HG03469 (cell line): ENCODE results near the gene IL27RA.

Experiments
- ATAC-seq: cut with Tn5 transposase; IDR thresholded peaks from one replicate; pipeline ENCODE4 v1.9.1; 2021; ENCODE audit warnings: mild to moderate bottlenecking, moderate library complexity, moderate number of reproducible peaks; ENCODE audit not compliant: unreplicated experiment

Gene IL27RA

DNA sequence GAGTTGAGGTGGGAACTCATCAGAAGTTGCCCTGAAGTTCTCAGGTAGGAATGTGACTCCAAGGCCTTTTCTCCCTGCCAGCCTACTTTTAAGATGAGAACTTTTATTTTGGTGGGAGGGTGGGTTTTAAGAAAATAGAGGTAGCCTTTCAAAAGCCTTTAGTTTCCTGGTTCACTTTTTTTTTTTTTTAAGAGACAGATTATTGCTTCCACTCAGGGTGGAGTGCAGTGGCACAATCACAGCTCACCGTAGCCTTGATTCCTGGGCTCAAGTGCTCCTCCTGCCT lies 51.1 kb downstream of the IL27RA start:
- ATAC-seq, result no peak

DNA sequence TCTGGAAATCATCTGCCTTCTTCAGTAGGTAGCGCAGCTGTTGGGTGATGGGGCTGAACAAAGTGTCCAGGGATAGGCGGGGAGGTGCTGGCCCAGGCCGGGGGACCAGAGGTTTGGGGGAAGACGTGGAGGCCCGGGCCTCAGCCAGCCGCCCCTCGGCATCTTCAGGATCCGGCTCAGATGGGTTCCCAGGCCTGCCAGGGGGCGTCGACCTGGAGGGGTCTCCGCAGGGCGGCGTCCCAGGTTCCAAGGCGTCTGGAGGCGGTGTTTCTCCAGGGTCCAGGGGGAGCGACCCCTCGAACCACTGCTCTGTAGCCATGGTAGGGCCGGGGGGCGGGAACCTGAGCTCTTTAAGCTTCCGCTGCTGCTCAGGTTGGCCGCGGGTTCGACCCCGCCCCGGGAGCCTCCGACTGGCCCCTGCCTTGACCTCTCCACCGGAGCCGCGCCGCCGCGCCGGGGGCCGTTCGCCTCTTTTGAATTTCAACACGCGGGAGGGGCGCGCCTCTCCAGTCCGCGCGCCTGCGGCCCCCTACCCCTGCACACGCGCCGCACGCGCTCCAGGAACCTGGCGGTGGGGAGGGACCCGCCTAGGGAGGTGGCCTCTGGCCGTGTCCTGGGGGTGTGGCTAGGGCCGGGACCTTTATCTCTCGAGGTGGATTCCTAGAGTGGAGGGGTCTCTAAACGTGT lies 53.9 kb downstream of the IL27RA start, which contains the start of gene C19orf67:
TSS of gene C19orf67 (minus strand) at position 475 of the 687 bp plus-strand sequence. CDS start at position 319, 156 bp downstream.
- no peak for ATAC-seq

DNA sequence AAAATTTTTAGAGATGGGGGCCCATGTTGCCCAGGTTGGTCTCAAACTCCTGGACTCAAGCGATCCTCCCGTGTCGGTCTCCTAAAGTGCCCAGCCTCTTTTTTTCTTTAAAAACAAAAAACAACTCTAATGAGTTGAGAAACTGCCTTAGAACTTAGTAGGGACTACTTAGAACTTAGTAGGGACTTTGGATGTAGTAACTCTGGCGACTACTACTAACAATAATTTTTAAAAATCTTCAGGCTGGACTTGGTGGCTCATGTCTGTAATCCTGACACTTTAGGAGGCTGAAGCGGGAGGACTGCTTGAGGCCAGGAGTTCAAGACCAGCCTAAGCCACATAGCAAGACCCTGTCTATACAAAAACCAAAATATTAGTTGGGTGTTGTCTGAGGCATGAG lies 54.5 kb downstream of the IL27RA start:
- no peak for ATAC-seq

DNA sequence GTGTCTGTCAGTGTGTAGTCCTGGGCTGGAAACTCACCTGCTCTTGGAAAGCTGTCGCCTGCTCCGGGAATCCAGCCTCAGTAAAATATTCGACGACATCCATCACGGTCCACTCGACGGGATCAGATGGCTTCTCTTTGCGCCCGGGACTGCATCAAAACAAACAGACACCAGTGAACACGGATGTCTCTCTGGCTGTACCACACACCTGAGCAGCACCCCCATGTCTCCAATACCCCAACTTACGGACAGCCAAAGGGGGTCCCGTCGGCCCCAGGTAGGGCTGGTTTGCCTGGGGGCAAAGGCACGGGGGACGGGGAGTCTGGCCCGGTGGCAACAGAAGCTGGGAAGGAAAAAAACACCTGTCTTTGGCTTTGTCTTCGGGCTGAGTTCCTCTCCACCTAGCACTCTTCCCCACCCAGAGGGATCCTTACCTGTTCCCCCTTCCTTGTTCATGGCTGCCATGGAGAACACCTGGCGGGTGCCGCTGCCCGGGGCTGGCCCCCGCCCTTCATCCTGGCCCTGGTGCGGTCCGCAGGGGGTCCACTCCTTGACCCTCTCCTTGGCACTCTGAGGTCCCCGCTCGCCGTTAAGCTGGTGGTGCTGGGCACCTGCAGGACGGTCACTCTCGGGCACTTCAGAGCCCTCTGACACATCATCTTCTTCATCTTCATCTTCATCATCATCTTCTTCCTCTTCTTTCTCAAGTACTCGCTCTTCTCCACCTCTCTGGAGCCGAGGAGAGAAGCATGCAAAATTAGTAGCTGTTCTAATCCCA lies 57.3 kb downstream of the IL27RA start:
- no peak for ATAC-seq

DNA sequence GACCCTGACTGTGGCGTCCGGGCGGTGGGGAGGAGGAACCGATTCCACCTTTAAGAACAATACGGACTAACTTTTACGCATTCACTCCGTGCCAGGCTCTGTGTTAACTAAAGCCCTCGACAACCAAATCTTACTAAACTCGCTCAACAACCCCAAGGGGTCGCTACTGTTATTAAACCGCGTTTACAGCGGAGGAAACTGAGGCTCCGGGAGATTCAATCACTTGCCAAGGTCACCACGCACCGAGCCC lies 57.8 kb downstream of the IL27RA start:
- ATAC-seq, result no peak

DNA sequence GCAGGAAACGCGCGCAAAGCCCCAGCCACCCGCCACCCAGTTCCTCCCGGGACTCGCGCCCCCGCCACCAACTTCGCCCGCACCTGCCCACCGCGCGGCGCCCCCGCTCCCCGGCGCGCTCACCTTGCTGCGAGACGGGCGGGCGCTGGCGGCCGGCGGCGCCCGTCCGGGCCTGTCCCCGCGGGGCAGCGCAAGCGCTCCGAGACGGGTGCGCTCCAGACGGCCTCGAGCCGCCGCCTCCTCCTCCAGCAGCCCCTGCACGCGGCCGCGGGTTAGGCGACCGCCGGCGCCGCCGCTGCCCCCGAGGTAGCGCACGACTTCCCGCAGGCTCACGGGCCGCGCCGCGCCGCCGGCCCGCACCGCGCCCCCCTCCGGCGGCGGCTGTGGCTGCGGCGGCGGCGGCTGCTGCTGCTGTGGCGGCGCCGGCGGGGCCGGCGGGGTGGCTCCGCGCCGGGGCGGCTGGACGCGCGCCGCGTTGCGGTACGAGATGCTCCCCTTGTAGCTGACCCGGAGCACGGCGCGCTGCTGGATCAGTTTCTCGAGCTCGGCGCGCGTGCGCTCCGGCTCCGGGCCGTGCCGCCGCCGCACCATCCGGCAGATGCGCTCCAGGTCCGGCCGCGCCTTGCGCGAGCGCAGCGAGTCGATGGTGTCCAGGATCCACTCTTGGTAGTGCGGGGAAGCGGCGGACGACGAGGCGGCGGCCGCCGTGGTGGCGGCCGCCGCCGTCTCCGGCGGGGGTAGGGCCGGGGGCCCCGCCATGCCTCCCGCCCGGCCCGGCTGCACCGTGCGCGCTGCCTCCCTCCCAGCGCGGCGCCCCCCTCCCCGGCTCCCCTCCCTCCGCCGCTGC lies 58.3 kb downstream of the IL27RA start:
- ATAC-seq, result no peak

DNA sequence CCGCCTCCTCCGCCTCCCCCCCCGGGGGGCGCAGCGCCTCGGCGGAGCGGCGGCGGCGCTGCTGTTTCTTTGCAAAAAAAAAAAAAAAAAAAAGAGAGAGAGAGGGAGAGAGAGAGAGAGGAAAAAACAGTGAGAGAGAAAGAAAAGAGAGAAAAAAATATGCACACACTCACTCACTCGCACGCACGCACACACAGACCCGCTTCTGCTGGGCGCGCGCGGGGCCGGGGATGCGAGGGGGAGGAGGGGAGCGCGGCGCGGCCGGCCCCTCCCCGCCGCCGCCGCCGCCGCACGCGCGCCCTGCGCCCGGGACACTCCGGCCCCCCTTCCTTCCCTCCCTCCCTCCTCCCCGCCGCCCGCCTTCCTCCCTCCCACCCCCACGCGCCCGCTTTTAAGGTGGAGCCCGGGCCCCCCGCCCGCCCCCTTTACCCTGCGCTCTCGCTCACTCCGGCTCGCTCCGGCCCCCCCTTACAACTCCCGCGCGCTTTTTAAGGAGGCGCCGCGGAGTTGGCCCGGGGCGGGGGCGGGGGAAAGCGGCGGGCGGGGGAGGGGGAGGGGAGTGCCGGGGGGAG lies 59.0 kb downstream of the IL27RA start, which contains the start of gene SAMD1:
TSS of gene SAMD1 (minus strand) at position 243 of the 572 bp plus-strand sequence.
- no peak for ATAC-seq

DNA sequence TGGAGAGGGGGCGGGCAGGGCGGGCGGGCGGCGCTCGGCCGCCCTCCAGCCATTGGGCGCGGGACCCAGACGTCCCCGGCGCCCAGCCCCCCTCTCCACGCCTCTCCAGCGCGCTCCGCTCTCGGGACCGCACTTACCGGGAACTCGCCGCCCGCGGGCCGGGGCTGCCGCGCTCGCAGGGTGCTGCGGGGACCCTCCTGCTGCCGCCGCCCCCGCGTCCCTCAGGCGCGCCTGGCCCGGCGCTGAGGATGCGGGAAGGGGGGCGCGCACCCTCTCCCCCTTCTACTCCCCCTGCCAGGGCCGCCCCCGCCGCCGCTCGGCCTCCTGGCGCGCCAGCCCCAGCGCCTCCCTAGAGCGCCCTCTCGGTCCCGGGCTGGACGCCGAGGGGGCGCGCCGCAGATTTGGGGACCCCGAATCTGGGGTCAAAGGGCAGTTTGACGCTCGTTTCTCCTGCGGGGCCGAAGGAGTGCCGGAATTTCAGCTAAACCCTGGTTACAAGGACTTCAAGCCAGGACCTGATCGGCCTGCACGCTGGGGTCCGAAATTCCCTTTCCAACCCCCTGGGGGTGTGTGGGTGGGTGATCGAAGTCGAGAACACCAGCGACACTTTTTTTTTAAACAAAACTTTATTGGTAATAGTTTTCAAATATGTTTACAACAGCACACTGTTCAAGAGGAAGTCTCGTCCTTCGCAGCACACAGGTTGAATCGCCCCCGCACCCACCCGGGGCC lies 59.7 kb downstream of the IL27RA start:
- no peak for ATAC-seq

DNA sequence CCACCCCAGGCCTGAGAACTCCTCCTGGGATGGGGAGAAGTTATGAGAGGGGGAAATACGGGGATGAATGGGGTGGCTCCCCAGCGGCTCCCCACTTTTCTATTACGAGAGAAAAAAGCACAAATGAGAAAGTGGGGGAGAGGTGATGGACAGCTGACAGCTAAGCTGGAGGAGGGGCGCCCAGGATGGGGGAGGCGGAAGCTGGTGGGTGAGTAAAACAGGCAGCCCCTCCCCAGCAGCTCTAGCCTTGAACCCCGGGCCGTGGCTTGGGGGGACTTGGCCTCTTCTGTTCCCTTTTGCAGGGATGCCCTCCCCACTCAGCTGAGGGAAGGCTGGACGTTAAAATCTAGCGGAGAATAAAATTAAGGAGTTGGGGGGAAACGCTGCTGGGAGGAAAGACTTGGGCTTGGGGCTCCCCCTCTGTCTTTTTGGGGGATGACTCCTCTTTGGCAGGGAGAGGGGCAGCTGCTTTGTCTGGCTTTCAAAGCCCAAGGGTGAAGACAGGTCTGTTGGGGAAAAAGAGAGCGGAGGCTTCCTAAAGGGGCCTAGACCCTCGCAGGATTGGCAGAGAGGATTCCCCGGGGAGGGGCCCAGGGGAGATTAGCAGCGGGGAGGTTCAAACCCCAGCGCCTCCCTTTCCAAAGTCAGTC lies 60.4 kb downstream of the IL27RA start:
- no peak for ATAC-seq

DNA sequence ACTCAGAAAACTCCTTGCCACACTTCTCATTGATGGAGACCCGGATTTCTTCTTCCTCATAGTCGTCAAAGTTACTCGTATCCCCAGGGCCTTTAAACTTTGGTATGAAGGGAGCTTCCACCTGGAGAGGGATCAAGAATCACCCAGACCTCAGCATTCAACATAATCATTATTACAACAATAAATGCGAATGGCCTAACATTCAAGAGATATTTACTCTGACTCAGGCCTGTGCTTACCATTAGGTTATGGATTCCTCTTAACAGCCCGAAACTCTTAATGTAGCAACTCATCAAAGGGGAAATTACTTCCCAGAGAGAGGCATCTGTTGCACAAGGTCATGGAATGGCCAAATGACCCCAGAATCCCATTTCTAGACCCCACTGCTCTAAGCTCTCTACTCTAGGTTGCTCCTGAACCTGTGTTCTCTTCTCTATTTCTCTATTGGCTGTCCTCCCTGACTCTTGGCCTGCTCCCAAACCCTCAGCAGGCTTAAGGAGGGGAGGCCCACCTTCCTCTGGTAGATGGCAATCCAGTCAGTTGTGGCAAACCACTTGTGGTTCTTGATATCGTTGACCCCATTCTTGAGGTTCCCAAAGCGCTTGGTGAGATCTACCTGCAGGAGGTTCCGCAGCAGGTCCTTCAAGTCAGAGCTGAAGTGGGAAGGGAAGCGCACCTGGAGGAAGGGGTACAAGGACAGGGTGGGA lies 61.7 kb downstream of the IL27RA start:
- ATAC-seq, result no peak

DNA sequence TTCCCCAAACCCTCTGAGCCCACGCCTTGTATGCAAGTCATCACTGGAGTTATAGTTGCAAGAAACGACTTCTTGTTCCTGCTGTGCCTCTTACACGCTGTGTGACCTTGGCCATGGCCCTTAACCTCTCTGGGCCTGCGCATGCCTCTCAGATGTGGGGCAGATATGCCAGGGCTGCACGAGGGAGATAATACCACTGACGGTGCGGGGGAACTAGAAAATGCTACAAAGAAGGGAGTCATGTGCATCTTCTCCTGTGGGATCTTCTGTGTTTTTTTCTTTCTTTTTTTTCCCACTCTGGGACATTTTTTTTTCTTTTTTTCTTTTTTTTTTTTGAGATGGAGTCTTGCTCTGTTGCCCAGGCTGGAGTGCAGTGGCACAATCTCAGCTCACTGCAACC lies 63.3 kb downstream of the IL27RA start:
- ATAC-seq, result no peak

DNA sequence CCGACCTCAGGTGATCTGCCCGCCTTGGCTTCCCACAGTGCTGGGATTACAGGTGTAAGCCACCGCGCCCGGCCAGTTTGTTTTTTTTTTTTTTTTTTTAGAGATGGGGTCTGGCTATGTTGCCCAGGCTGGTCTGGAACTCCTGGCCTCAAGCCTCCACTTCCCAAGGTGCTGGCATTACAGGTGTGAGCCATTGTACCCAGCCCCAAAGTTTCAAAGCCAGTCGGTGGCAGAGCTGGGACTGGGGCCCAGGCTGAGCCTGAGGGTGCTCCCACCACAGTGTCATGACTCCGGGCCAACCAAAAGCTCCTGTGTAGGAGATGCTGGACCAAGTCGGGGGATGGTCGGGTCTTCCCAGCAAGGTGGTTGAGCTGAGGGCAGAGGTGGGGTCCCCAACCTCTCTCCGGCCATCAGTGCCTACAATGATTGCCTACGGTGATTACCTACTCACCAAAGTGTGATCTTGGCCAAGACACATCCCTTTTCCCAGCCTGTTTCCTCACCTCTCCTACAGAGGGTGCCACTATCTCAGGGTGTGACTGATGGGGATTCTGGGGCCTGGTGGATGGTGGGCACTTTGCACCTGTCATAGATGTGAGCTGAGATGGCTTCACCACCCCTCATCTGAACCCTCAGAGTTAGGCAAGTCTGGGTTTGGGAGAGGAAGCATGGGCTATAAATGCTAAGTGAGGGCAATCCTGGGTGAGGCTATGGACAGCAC lies 64.9 kb downstream of the IL27RA start:
- ATAC-seq, result no peak

DNA sequence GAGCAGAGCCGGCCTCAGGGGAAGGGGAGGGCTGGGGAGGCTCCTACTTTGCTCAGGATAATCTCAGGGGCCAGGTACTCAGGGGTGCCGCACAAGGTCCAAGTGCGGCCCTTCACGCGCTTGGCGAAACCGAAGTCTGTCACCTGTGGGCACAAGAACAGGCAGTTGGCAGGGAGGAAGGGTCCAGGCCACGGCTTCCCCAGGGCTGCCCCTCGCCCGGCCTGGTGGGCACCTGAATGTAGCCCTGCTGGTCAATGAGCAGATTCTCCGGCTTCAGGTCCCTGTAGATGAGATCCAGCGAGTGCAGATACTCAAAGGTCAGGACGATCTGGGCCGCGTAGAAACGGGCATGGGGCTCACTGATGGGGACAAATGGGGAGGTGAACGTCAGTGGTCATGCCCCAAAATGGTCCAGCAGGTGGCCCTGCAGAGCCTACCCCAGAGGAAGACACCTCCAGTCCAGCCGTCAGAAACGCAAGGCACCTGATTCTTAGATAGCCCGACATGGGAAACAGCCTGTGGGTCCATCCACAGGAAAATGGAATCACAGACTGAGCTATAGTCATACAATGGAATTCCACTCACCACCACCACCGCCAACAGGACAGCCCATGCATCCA lies 66.1 kb downstream of the IL27RA start:
- no peak for ATAC-seq

DNA sequence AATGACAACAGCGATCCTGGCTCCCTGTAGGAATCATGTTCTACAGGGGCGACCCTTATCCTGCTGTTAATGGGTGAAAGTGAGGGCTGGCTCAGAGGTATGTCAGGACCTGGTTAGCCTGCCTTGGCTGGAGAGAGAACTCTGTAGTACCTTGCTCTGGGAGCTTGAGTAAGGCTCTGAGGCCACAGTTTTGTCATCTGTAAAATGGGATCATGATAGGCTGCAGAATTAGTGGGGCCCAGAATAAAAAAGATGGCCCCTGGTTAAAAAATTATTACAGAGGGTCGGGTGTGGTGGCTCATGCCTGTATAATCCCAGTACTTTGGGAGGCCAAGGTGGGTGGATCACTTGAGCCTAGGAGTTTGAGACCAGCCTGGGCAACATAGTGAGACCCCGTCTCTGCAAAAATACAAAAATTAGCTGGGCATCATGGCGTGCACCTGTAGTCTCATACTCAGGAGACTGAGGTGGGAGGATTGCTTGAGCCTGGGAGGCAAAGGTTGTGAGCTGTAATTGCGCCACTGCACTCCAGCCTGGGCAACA lies 69.5 kb downstream of the IL27RA start:
- ATAC-seq, result no peak

DNA sequence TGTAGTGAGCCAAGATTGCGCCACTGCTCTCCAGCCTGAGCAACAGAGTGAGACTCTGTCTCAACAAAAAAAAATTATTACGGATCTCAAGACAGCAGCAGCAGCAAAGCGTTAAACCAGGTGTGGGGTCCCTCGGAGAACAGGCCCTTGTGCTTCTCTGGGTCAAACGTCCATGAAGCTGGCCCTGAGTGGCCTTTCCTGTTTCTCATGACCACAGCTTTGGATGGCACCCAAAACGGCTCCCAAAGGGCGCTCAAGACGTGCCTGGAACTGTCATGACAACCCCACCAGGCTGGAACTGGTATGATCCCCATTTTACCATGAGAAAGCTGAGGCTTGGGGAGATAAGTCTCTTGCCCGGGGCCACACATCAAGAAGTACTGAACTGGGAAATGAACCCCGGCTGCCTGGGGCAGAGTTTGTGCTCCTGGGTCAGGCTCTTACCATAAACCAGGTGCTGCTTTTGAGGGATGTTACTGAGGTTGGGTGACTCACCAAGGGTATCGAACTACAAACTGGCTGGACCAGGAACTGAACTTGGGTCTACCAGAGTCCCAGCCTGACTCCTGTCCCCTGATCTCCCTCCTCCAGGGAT lies 70.6 kb downstream of the IL27RA start:
- ATAC-seq, result no peak

DNA sequence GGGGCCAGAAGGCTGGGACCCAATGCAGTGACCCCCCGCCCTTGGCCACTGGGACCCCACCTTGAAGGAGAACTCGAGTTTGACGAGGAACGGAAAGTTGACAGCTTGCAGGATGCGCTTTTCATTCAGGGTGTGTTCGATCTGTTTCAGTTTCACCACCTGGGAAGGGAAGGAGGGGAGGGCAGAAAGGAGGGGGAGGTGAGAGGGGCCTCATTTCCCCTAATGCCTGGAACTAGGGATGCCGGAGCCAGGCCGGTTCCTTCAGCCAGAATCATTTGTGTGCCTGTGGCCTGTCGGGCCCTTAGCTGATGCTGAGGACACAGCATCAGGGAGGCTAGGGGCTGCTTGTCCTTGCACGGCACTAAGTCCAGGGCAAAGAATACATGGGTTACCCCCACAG lies 71.2 kb downstream of the IL27RA start:
- ATAC-seq, result no peak
